Cardiac septum (tissue), 1 donor: ENCODE results near the gene RPS16. TPM values are rescaled to one million over a fixed set of nuclear protein-coding genes. Genes with fewer than 3 reads are reported as not detected.
A peak's percentile ranks its signal among the peaks of the same experiment; 100 is the strongest.

ENCODE experiments used
- DNase-seq: peaks from one replicate; pipeline ENCODE4 v3.0.0-alpha.2; 2020; ENCODE audit warnings: low spot score
- intact Hi-C: fragments of 100-400 bp; cut with DNase I; formaldehyde crosslinking; loops from one replicate; pipeline ENCODE4 v1.14.0; 2022
- total RNA-seq: library from RNA; stranded (reverse); fragmentation: NEBNext Ultra II Directional; extraction: Animal tissue kit (Norgen Biotek cat#: 25700); gene quantifications from one replicate; pipeline ENCODE4 v1.2.1, GENCODE V29; 2021
- donor health status: DM: no; HTN: no; CAD: no.

Gene RPS16
- total RNA-seq, 1 donor from 2014 or later = 1,084 TPM

- DNase-seq = no peak
- intact Hi-C loops = loop anchor here (1.0 to 10.0 kb wide), 5 partner anchors 9 to 1304 kb away; partner anchors contain the start of genes COQ8B, ITPKC, PAK4 and SAMD4B
Observed at GRCh38 chr19:39411081-39411831, 24.5 kb downstream of the RPS16 start.

- intact Hi-C loops = loop anchor here (1.0 to 10.0 kb wide), 5 partner anchors 8 to 1304 kb away; partner anchors contain the start of genes COQ8B, ITPKC, PAK4 and SAMD4B
- no peak for DNase-seq
Observed at GRCh38 chr19:39410831-39411080, 25.0 kb downstream of the RPS16 start.

GRCh38 chr19:39410017-39410830, 25.5 kb downstream of the RPS16 start:
- intact Hi-C loops = loop anchor here (2.0 to 10.0 kb wide), 4 partner anchors 13 to 1305 kb away; partner anchors contain the start of genes COQ8B, ITPKC, PAK4 and SAMD4B
- DNase-seq = peak; percentile 89

- intact Hi-C loops = loop anchor here (2.0 to 10.0 kb wide), 4 partner anchors 13 to 1305 kb away; partner anchors contain the start of genes COQ8B, ITPKC, PAK4 and SAMD4B
- peak; percentile 95 for DNase-seq
Observed at GRCh38 chr19:39409208-39410016, 26.3 kb downstream of the RPS16 start.

GRCh38 chr19:39408392-39409207, 27.1 kb downstream of the RPS16 start:
- intact Hi-C loops = no loop called here
- no peak for DNase-seq

GRCh38 chr19:39407660-39408391, 27.9 kb downstream of the RPS16 start:
- peak; percentile 83 for DNase-seq
- intact Hi-C loops = no loop called here

GRCh38 chr19:39407410-39407659, 28.4 kb downstream of the RPS16 start:
- intact Hi-C loops = no loop called here
- no peak for DNase-seq

GRCh38 chr19:39406656-39407409, 28.9 kb downstream of the RPS16 start, which contains the start of gene ZFP36:
Gene ZFP36 (plus strand): TSS chr19:39406847. CDS start chr19:39406905, 58 bp downstream.
- DNase-seq = peak; percentile 97
- intact Hi-C loops = no loop called here

- intact Hi-C loops = no loop called here
- no peak for DNase-seq
Observed at GRCh38 chr19:39405958-39406655, 29.6 kb downstream of the RPS16 start.

- DNase-seq = no peak
- intact Hi-C loops = no loop called here
Observed at GRCh38 chr19:39405261-39405957, 30.3 kb downstream of the RPS16 start.

- intact Hi-C loops = no loop called here
- peak; percentile 99 for DNase-seq
Observed at GRCh38 chr19:39403331-39404312, 32.1 kb downstream of the RPS16 start.

- intact Hi-C loops = loop anchor here (1.0 kb wide), 1 partner anchor 9 kb away; no protein-coding TSS in a partner anchor
- peak; percentile 97 for DNase-seq
Observed at GRCh38 chr19:39402346-39403300, 33.1 kb downstream of the RPS16 start.

- no peak for DNase-seq
- intact Hi-C loops = loop anchor here (1.0 kb wide), 1 partner anchor 10 kb away; no protein-coding TSS in a partner anchor
Observed at GRCh38 chr19:39401549-39402345, 34.0 kb downstream of the RPS16 start.
